ENCODE data around the gene PRKAR2B.
"Not testable (repeated sequence)": the region's sequence is repeated elsewhere in the genome, so short reads cannot be mapped to it uniquely, and the experiment has no call there.

DNA sequence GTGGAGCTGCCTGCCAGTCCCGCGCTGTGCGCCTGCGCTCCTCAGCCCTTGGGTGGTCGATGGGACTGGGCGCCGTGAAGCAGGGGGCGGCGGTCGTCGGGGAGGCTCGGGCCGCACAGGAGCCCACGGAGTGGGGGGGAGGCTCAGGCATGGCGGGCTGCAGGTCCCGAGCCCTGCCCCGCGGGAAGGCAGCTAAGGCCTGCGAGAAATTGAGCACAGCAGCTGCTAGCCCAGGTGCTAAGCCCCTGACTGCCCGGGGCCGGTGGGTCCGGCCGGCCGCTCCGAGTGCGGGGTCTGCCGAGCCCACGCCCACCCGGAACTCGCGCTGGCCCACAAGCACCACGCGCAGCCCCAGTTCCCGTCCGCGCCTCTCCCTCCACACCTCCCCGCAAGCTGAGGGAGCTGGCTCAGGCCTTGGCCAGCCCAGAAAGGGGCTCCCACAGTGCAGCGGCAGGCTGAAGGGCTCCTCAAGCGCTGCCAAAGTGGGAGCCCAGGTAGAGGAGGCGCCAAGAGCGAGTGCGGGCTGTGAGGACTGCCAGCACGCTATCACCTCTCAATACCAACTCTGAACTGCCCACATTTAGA, 2.1 kb upstream of the PRKAR2B start:
- TF ChIP-seq, protein P1, sequence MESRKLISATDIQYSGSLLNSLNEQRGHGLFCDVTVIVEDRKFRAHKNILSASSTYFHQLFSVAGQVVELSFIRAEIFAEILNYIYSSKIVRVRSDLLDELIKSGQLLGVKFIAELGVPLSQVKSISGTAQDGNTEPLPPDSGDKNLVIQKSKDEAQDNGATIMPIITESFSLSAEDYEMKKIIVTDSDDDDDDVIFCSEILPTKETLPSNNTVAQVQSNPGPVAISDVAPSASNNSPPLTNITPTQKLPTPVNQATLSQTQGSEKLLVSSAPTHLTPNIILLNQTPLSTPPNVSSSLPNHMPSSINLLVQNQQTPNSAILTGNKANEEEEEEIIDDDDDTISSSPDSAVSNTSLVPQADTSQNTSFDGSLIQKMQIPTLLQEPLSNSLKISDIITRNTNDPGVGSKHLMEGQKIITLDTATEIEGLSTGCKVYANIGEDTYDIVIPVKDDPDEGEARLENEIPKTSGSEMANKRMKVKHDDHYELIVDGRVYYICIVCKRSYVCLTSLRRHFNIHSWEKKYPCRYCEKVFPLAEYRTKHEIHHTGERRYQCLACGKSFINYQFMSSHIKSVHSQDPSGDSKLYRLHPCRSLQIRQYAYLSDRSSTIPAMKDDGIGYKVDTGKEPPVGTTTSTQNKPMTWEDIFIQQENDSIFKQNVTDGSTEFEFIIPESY (IDR thresholded peaks at IDR 0.05; ENCODE audit: extremely low read depth, insufficient replicate concordance, low read length): not testable (repeated sequence)
- TF ChIP-seq EZH2 (IDR thresholded peaks at IDR 0.05); CEBPB (IDR thresholded peaks at IDR 0.05; ENCODE audit: low read depth); ZNF274 (IDR thresholded peaks at IDR 0.05; ENCODE audit: low read depth, low read length); POLR2AphosphoS5 (IDR thresholded peaks at IDR 0.05; ENCODE audit: low read depth, low read length); EGR1 (IDR thresholded peaks at IDR 0.05; ENCODE audit: low read depth); POLR2A (IDR thresholded peaks at IDR 0.05; ENCODE audit: borderline replicate concordance, extremely low read depth, insufficient read depth, insufficient read length); YY1 (IDR thresholded peaks at IDR 0.05; ENCODE audit: extremely low read depth, insufficient replicate concordance, low read depth, low read length); SIN3A (IDR thresholded peaks at IDR 0.05; ENCODE audit: low read depth): not testable (repeated sequence)
- TF ChIP-seq, protein P2, sequence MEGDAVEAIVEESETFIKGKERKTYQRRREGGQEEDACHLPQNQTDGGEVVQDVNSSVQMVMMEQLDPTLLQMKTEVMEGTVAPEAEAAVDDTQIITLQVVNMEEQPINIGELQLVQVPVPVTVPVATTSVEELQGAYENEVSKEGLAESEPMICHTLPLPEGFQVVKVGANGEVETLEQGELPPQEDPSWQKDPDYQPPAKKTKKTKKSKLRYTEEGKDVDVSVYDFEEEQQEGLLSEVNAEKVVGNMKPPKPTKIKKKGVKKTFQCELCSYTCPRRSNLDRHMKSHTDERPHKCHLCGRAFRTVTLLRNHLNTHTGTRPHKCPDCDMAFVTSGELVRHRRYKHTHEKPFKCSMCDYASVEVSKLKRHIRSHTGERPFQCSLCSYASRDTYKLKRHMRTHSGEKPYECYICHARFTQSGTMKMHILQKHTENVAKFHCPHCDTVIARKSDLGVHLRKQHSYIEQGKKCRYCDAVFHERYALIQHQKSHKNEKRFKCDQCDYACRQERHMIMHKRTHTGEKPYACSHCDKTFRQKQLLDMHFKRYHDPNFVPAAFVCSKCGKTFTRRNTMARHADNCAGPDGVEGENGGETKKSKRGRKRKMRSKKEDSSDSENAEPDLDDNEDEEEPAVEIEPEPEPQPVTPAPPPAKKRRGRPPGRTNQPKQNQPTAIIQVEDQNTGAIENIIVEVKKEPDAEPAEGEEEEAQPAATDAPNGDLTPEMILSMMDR (IDR thresholded peaks at IDR 0.05 in 2 of 3, conservative IDR thresholded peaks at IDR 0.05 in 1 of 3; ENCODE audit: borderline replicate concordance in 1 of 3, insufficient read depth in 1 of 3, low read depth in 2 of 3, low read length in 2 of 3): not testable (repeated sequence)
